Lung (tissue), 12 donors: ENCODE measurements around the gene DST. TPM values are rescaled to one million over a fixed set of nuclear protein-coding genes. Genes with fewer than 3 reads are reported as not detected.

ENCODE experiments used
- ATAC-seq: fragments of 200-7000 bp; cut with Tn5 transposase; one replicate; pipeline ENCODE4 v1.9.1; 2020; ENCODE audit warnings: moderate number of reproducible peaks; ENCODE audit not compliant: insufficient read depth, low FRiP score
- DNase-seq, 3 donors: peaks; one replicate each; pipeline ENCODE4 v3.0.0-alpha.2; 2013 to 2017
- H3K27ac ChIP-seq, 2 donors: one replicate each; pipeline ENCODE4 v1.5.1; 2013; ENCODE audit warnings: mild to moderate bottlenecking in 2 of 2, moderate library complexity in 2 of 2, control low read depth in 1 of 2, inconsistent platforms in 1 of 2, low read depth in 1 of 2, low read length in 1 of 2
- H3K27me3 ChIP-seq, 3 donors: one replicate each; pipeline ENCODE4 v1.5.1; 2013; ENCODE audit warnings: low read length in 2 of 3; ENCODE audit not compliant: control insufficient read depth in 3 of 3, insufficient read depth in 3 of 3
- H3K36me3 ChIP-seq, 4 donors: one replicate each; pipeline ENCODE4 v1.5.1; 2013; ENCODE audit warnings: low read length in 4 of 4, mild to moderate bottlenecking in 1 of 4, moderate library complexity in 1 of 4; ENCODE audit not compliant: control insufficient read depth in 4 of 4, insufficient read depth in 4 of 4
- H3K4me1 ChIP-seq, 5 donors: one replicate each; pipeline ENCODE4 v1.5.1; 2013; ENCODE audit warnings: low read length in 5 of 5, mild to moderate bottlenecking in 2 of 5, moderate library complexity in 1 of 5; ENCODE audit not compliant: control insufficient read depth in 5 of 5, insufficient read depth in 5 of 5
- H3K4me3 ChIP-seq: one replicate; pipeline ENCODE4 v1.5.1; 2013; ENCODE audit warnings: mild to moderate bottlenecking, control low read depth, moderate library complexity
- H3K9ac ChIP-seq, 2 donors: one replicate each; pipeline ENCODE4 v1.5.1; 2013; ENCODE audit warnings: low read length in 2 of 2, control low read depth in 1 of 2; ENCODE audit not compliant: insufficient read depth in 1 of 2
- H3K9me3 ChIP-seq, 4 donors: one replicate each; pipeline ENCODE4 v1.5.1; 2013; ENCODE audit warnings: low read length in 3 of 4, mild to moderate bottlenecking in 1 of 4, moderate library complexity in 1 of 4; ENCODE audit not compliant: control insufficient read depth in 4 of 4, insufficient read depth in 3 of 4
- CTCF ChIP-seq: IDR thresholded peaks from 2 replicates; pipeline ENCODE4 v1.5.1; 2012; ENCODE audit warnings: mild to moderate bottlenecking; ENCODE audit errors: control extremely low read depth, extremely low read depth
- WGBS, 2 donors: extraction: QIAGEN DNeasy Blood & Tissue Kit; methylation state at CpG; one replicate each; pipeline ENCODE4 v1.1.7; 2013; 5-methylcytosine and 5-hydroxymethylcytosine counted together
- polyA plus RNA-seq, 2 donors: library from polyadenylated mRNA; stranded (reverse); fragments of 200-250 nt; gene quantifications; one replicate each; pipeline ENCODE4 v1.2.1, GENCODE V29; 2013
- total RNA-seq, 2 donors: library from RNA; depleted of rRNA in 1 of 2; stranded (reverse); fragments of >200 nt in 1 of 2; gene quantifications; one replicate each; pipeline ENCODE4 v1.2.1, GENCODE V29; 2014 to 2021
- donor health status: control.
- donor health status: control.
- donor health status: Bipolar disorder and iron deficiency.
- donor health status: healthy.
- donor health status: DM: yes; HTN: yes; CAD: no.

Gene DST
- total and polyA plus RNA-seq, 4 donors, result 40.7 to 835 (median 201) TPM

GRCh38 chr6:56424542-56425083, 218.1 kb downstream of the DST start:
- TF ChIP-seq CTCF, result no peak
- DNase-seq (peak in 1 of 3 donors; percentile 18), ATAC-seq (no peak)
- no peaks in the 10 kb centered on the region for H3K9me3 ChIP-seq
- H3K4me1 ChIP-seq, result peaks cover 0 to 7% (median 2%) of the 10 kb centered on the region in 5 donors
- no peak overlapping the region for H3K4me3 ChIP-seq
- no peaks in the 10 kb centered on the region for H3K27me3 ChIP-seq
- WGBS, 2 donors, result 60 to 70% methylated on average over 4 of the region's 4 CpGs
- no peak overlapping the region for H3K27ac ChIP-seq
- no peaks in the 10 kb centered on the region for H3K36me3 ChIP-seq
- H3K9ac ChIP-seq, result no peak overlapping the region

GRCh38 chr6:56424064-56424463, 218.6 kb downstream of the DST start:
- TF ChIP-seq CTCF, result no peak
- Histone ChIP-seq H3K27ac (no peak overlapping the region), H3K9me3 (no peaks in the 10 kb centered on the region), H3K9ac (no peak overlapping the region), H3K36me3 (no peaks in the 10 kb centered on the region), H3K27me3 (no peaks in the 10 kb centered on the region), H3K4me1 (peaks cover 0 to 12% (median 6%) of the 10 kb centered on the region in 5 donors), H3K4me3 (no peak overlapping the region)
- no peak for ATAC-seq
- 35 to 40% methylated on average over 2 of the region's 2 CpGs for WGBS, 2 donors
- DNase-seq, result no peak

GRCh38 chr6:56420296-56420695, 222.4 kb downstream of the DST start:
- DNase-seq (no peak), ATAC-seq (no peak)
- Histone ChIP-seq H3K9ac (no peak overlapping the region), H3K27ac (no peak overlapping the region), H3K4me1 (peaks cover 0 to 22% (median 5%) of the 10 kb centered on the region in 5 donors), H3K9me3 (no peaks in the 10 kb centered on the region), H3K4me3 (no peak overlapping the region), H3K27me3 (no peaks in the 10 kb centered on the region), H3K36me3 (no peaks in the 10 kb centered on the region)
- WGBS, 2 donors, result 61 to 78% methylated on average over 3 of the region's 3 CpGs
- TF ChIP-seq CTCF, result no peak

- WGBS, 2 donors, result 64 to 71% methylated on average over 1 of the region's 1 CpG
- Histone ChIP-seq H3K27ac (no peak overlapping the region), H3K9ac (no peak overlapping the region), H3K4me1 (peaks cover 0 to 19% (median 5%) of the 10 kb centered on the region in 5 donors), H3K27me3 (no peaks in the 10 kb centered on the region), H3K36me3 (no peaks in the 10 kb centered on the region), H3K9me3 (no peaks in the 10 kb centered on the region), H3K4me3 (no peak overlapping the region)
- no peak for TF ChIP-seq CTCF
- ATAC-seq (no peak), DNase-seq (peak in 2 of 3 donors; percentile 53 to 72)
These were observed 223.5 kb downstream of the DST start for GRCh38 chr6:56419191-56419590.
